HG03520 (cell line): ENCODE measurements around the gene ESRRG.

Experiments used
- ATAC-seq: cut with Tn5 transposase; IDR thresholded peaks from one replicate; pipeline ENCODE4 v1.9.1; 2021; ENCODE audit warnings: mild to moderate bottlenecking, moderate library complexity; ENCODE audit not compliant: unreplicated experiment

ESRRG gene

GRCh38 chr1:216723274-216723780 lies at the start of gene ESRRG:
Gene ESRRG (minus strand): TSS chr1:216723429. CDS start chr1:216723299, 130 bp downstream.
- ATAC-seq, result no peak

GRCh38 chr1:216771922-216772321 lies 48.7 kb upstream of the ESRRG start:
- no peak for ATAC-seq

GRCh38 chr1:216766633-216767327 lies 43.6 kb upstream of the ESRRG start:
- ATAC-seq, result no peak

GRCh38 chr1:216765346-216766300 lies 42.4 kb upstream of the ESRRG start:
- ATAC-seq, result no peak

GRCh38 chr1:216758161-216758560 lies 34.9 kb upstream of the ESRRG start:
- no peak for ATAC-seq

GRCh38 chr1:216757110-216757509 lies 33.9 kb upstream of the ESRRG start:
- ATAC-seq, result no peak

GRCh38 chr1:216750961-216751360 lies 27.7 kb upstream of the ESRRG start:
- ATAC-seq, result no peak

GRCh38 chr1:216750031-216750627 lies 26.9 kb upstream of the ESRRG start:
- peak; percentile 69 for ATAC-seq

- no peak for ATAC-seq
Observed at GRCh38 chr1:216749232-216749631, 26.0 kb upstream of the ESRRG start.

- ATAC-seq, result no peak
Observed at GRCh38 chr1:216742625-216743024, 19.4 kb upstream of the ESRRG start.

- ATAC-seq, result no peak
Observed at GRCh38 chr1:216740331-216740730, 17.1 kb upstream of the ESRRG start.

GRCh38 chr1:216739793-216740192 lies 16.6 kb upstream of the ESRRG start:
- ATAC-seq, result no peak

GRCh38 chr1:216732121-216732520 lies 8.9 kb upstream of the ESRRG start:
- ATAC-seq, result no peak

GRCh38 chr1:216731562-216731961 lies 8.3 kb upstream of the ESRRG start:
- no peak for ATAC-seq

- ATAC-seq, result no peak
Observed at GRCh38 chr1:216726435-216726834, 3.2 kb upstream of the ESRRG start.

- no peak for ATAC-seq
Observed at GRCh38 chr1:216722821-216723220, 408 bp downstream of the ESRRG start.

GRCh38 chr1:216721863-216722262 lies 1.4 kb downstream of the ESRRG start:
- no peak for ATAC-seq

GRCh38 chr1:216721062-216721461 lies 2.2 kb downstream of the ESRRG start:
- no peak for ATAC-seq

- no peak for ATAC-seq
Observed at GRCh38 chr1:216711712-216712111, 11.5 kb downstream of the ESRRG start.

- ATAC-seq, result no peak
Observed at GRCh38 chr1:216710598-216711333, 12.5 kb downstream of the ESRRG start.

GRCh38 chr1:216710055-216710454 lies 13.2 kb downstream of the ESRRG start:
- no peak for ATAC-seq
